AG04450 (cell line): ENCODE data around the gene PARP16. TPM values are rescaled to one million over a fixed set of nuclear protein-coding genes. Genes with fewer than 3 reads are reported as not detected.

Experiments
- CTCF ChIA-PET: fragments of 300-600, 350-600 bp; formaldehyde crosslinking; extraction: SDS; loops from one replicate; lab custom pipeline; 2022; ENCODE audit warnings: antibody characterized with exemption, inconsistent platforms; lab: Charles Lee
- POLR2A ChIA-PET: fragments of 350-600 bp; formaldehyde crosslinking; extraction: SDS; loops from one replicate; lab custom pipeline; 2021; ENCODE audit warnings: antibody characterized with exemption, inconsistent platforms; lab: Yijun Ruan, JAX
- DNase-seq: peaks from one replicate; pipeline ENCODE4 v3.0.0-alpha.2; 2011; ENCODE audit warnings: low read depth, low spot score
- H3K27ac ChIP-seq: one replicate; pipeline ENCODE4 v1.5.1; 2012; ENCODE audit warnings: low read depth, low read length, control low read depth
- H3K27me3 ChIP-seq: one replicate; pipeline ENCODE4 v1.6.0; 2012; ENCODE audit warnings: low read length; ENCODE audit not compliant: control insufficient read depth, insufficient read depth
- H3K4me3 ChIP-seq: 2 replicates; pipeline ENCODE4 v1.5.1; 2011; ENCODE audit warnings: mild to moderate bottlenecking, low read depth, low read length, control low read depth
- H3K9me3 ChIP-seq: 2 replicates; pipeline ENCODE4 v1.5.1; 2012; ENCODE audit warnings: low read length; ENCODE audit not compliant: control insufficient read depth, insufficient read depth
- CTCF ChIP-seq: IDR thresholded peaks from 2 replicates; pipeline ENCODE4 v1.5.1; 2011; ENCODE audit warnings: low read depth, low read length, control low read depth, inconsistent platforms
- polyA plus RNA-seq: library from polyadenylated mRNA; depleted of rRNA; stranded (reverse); fragments of >200 nt; gene quantifications from 2 replicates; pipeline ENCODE4 v1.2.3, GENCODE V29; 2011

The PARP16 gene
- polyA plus RNA-seq, 1 experiment: 5.3 TPM

GRCh38 chr15:65329984-65330735, 43.5 kb upstream of the PARP16 start:
- H3K4me3 ChIP-seq: no peak overlapping the region
- H3K9me3 ChIP-seq: no peaks in the 10 kb centered on the region; the same call in 1 of the 2 replicates
- no peak overlapping the region for H3K27ac ChIP-seq
- peaks cover 35% of the 10 kb centered on the region for H3K27me3 ChIP-seq
- TF ChIP-seq CTCF: no peak
- no peak for DNase-seq
- CTCF ChIA-PET: interaction anchor here (1.0 kb wide), 1 partner anchor 10 kb away, joined by 3 read pairs; no protein-coding TSS in a partner anchor
- POLR2A ChIA-PET: no interaction called here

- H3K27me3 ChIP-seq: peaks cover 33% of the 10 kb centered on the region
- ChIA-PET POLR2A (no interaction called here), CTCF (no interaction called here)
- no peak overlapping the region for H3K27ac ChIP-seq
- DNase-seq: no peak
- H3K4me3 ChIP-seq: no peak overlapping the region
- TF ChIP-seq CTCF: no peak
- no peaks in the 10 kb centered on the region; the same call in 1 of the 2 replicates for H3K9me3 ChIP-seq
These were observed 42.8 kb upstream of the PARP16 start for GRCh38 chr15:65329288-65329983.

GRCh38 chr15:65328506-65329287, 42.0 kb upstream of the PARP16 start:
- no peak for TF ChIP-seq CTCF
- no peak for DNase-seq
- ChIA-PET POLR2A (interaction anchor here (0.6 kb wide), 1 partner anchor 23 kb away, joined by 5 read pairs; no protein-coding TSS in a partner anchor), CTCF (no interaction called here)
- Histone ChIP-seq H3K9me3 (no peaks in the 10 kb centered on the region; the same call in 1 of the 2 replicates), H3K27ac (no peak overlapping the region), H3K27me3 (peaks cover 28% of the 10 kb centered on the region), H3K4me3 (no peak overlapping the region)

GRCh38 chr15:65327651-65328393, 41.1 kb upstream of the PARP16 start:
- TF ChIP-seq CTCF: no peak
- Histone ChIP-seq H3K27me3 (peaks cover 28% of the 10 kb centered on the region), H3K27ac (no peak overlapping the region), H3K4me3 (no peak overlapping the region), H3K9me3 (no peaks in the 10 kb centered on the region; the same call in 1 of the 2 replicates)
- no peak for DNase-seq
- ChIA-PET CTCF (interaction anchor here (1.7 kb wide), 1 partner anchor 58 kb away, joined by 5 read pairs; no protein-coding TSS in a partner anchor), POLR2A (no interaction called here)
